ENCODE measurements around the gene TSSK1B.
"Not testable (repeated sequence)": the region's sequence is repeated elsewhere in the genome, so short reads cannot be mapped to it uniquely, and the experiment has no call there.

Gene TSSK1B

GRCh38 chr5:113437111-113437510, 2.3 kb upstream of the TSSK1B start:
- Histone ChIP-seq H3K9ac (ENCODE audit: low read length) (no peak overlapping the region), H3K27ac (ENCODE audit: low read depth, low read length) (no peak overlapping the region), H3K4me1 (ENCODE audit: control insufficient read depth, insufficient read depth, low read length) (no peaks in the 10 kb centered on the region), H3K4me3 (ENCODE audit: low read length) (no peak overlapping the region), H3K27me3 (ENCODE audit: control insufficient read depth, insufficient read depth, low read length) (no peaks in the 10 kb centered on the region), H3K36me3 (ENCODE audit: control insufficient read depth, insufficient read depth, low read length) (no peaks in the 10 kb centered on the region)

GRCh38 chr5:113435575-113435974, 786 bp upstream of the TSSK1B start:
- Histone ChIP-seq H3K9ac (ENCODE audit: low read length) (no peak overlapping the region), H3K27me3 (ENCODE audit: control insufficient read depth, insufficient read depth, low read length) (no peaks in the 10 kb centered on the region), H3K27ac (ENCODE audit: low read depth, low read length) (no peak overlapping the region), H3K4me3 (ENCODE audit: low read length) (no peak overlapping the region), H3K4me1 (ENCODE audit: control insufficient read depth, insufficient read depth, low read length) (no peaks in the 10 kb centered on the region), H3K36me3 (ENCODE audit: control insufficient read depth, insufficient read depth, low read length) (no peaks in the 10 kb centered on the region)

- Histone ChIP-seq H3K4me3 (ENCODE audit: low read length) (no peak overlapping the region), H3K4me1 (ENCODE audit: control insufficient read depth, insufficient read depth, low read length) (no peaks in the 10 kb centered on the region), H3K36me3 (ENCODE audit: control insufficient read depth, insufficient read depth, low read length) (no peaks in the 10 kb centered on the region), H3K27me3 (ENCODE audit: control insufficient read depth, insufficient read depth, low read length) (no peaks in the 10 kb centered on the region), H3K9ac (ENCODE audit: low read length) (no peak overlapping the region), H3K27ac (ENCODE audit: low read depth, low read length) (no peak overlapping the region)
Observed at GRCh38 chr5:113433862-113434612, 752 bp downstream of the TSSK1B start.

- no peak overlapping the region for H3K27ac ChIP-seq (ENCODE audit: low read depth, low read length)
- no peaks in the 10 kb centered on the region for H3K4me1 ChIP-seq (ENCODE audit: control insufficient read depth, insufficient read depth, low read length)
- H3K9ac ChIP-seq (ENCODE audit: low read length): no peak overlapping the region
- no peaks in the 10 kb centered on the region for H3K36me3 ChIP-seq (ENCODE audit: control insufficient read depth, insufficient read depth, low read length)
- H3K4me3 ChIP-seq (ENCODE audit: low read length): no peak overlapping the region
- H3K27me3 ChIP-seq (ENCODE audit: control insufficient read depth, insufficient read depth, low read length): no peaks in the 10 kb centered on the region
Observed at GRCh38 chr5:113433071-113433470, 1.7 kb downstream of the TSSK1B start.

GRCh38 chr5:113427871-113428574, 6.8 kb downstream of the TSSK1B start:
- no peak overlapping the region for H3K4me3 ChIP-seq (ENCODE audit: low read length)
- no peaks in the 10 kb centered on the region for H3K36me3 ChIP-seq (ENCODE audit: control insufficient read depth, insufficient read depth, low read length)
- no peaks in the 10 kb centered on the region for H3K27me3 ChIP-seq (ENCODE audit: control insufficient read depth, insufficient read depth, low read length)
- H3K4me1 ChIP-seq (ENCODE audit: control insufficient read depth, insufficient read depth, low read length): no peaks in the 10 kb centered on the region
- H3K9ac ChIP-seq (ENCODE audit: low read length): no peak overlapping the region
- H3K27ac ChIP-seq (ENCODE audit: low read depth, low read length): no peak overlapping the region

- Histone ChIP-seq H3K4me3 (ENCODE audit: low read length) (no peak overlapping the region), H3K9ac (ENCODE audit: low read length) (no peak overlapping the region), H3K36me3 (ENCODE audit: control insufficient read depth, insufficient read depth, low read length) (no peaks in the 10 kb centered on the region), H3K27me3 (ENCODE audit: control insufficient read depth, insufficient read depth, low read length) (no peaks in the 10 kb centered on the region), H3K4me1 (ENCODE audit: control insufficient read depth, insufficient read depth, low read length) (no peaks in the 10 kb centered on the region), H3K27ac (ENCODE audit: low read depth, low read length) (no peak overlapping the region)
Observed at GRCh38 chr5:113425909-113426308, 8.9 kb downstream of the TSSK1B start.

- Histone ChIP-seq H3K4me3 (ENCODE audit: low read length) (no peak overlapping the region), H3K9ac (ENCODE audit: low read length) (no peak overlapping the region), H3K36me3 (ENCODE audit: control insufficient read depth, insufficient read depth, low read length) (no peaks in the 10 kb centered on the region), H3K27me3 (ENCODE audit: control insufficient read depth, insufficient read depth, low read length) (no peaks in the 10 kb centered on the region), H3K4me1 (ENCODE audit: control insufficient read depth, insufficient read depth, low read length) (no peaks in the 10 kb centered on the region), H3K27ac (ENCODE audit: low read depth, low read length) (no peak overlapping the region)
Observed at GRCh38 chr5:113421693-113422092, 13.1 kb downstream of the TSSK1B start.

- Histone ChIP-seq H3K27me3 (ENCODE audit: control insufficient read depth, insufficient read depth, low read length) (no peaks in the 10 kb centered on the region), H3K36me3 (ENCODE audit: control insufficient read depth, insufficient read depth, low read length) (no peaks in the 10 kb centered on the region), H3K4me1 (ENCODE audit: control insufficient read depth, insufficient read depth, low read length) (no peaks in the 10 kb centered on the region), H3K4me3 (ENCODE audit: low read length) (no peak overlapping the region), H3K27ac (ENCODE audit: low read depth, low read length) (no peak overlapping the region), H3K9ac (ENCODE audit: low read length) (no peak overlapping the region)
Observed at GRCh38 chr5:113405530-113405929, 29.3 kb downstream of the TSSK1B start.

GRCh38 chr5:113404269-113404668, 30.5 kb downstream of the TSSK1B start:
- Histone ChIP-seq H3K9ac (ENCODE audit: low read length) (no peak overlapping the region), H3K27me3 (ENCODE audit: control insufficient read depth, insufficient read depth, low read length) (no peaks in the 10 kb centered on the region), H3K36me3 (ENCODE audit: control insufficient read depth, insufficient read depth, low read length) (no peaks in the 10 kb centered on the region), H3K4me3 (ENCODE audit: low read length) (no peak overlapping the region), H3K27ac (ENCODE audit: low read depth, low read length) (no peak overlapping the region), H3K4me1 (ENCODE audit: control insufficient read depth, insufficient read depth, low read length) (no peaks in the 10 kb centered on the region)

- H3K36me3 ChIP-seq (ENCODE audit: control insufficient read depth, insufficient read depth, low read length); H3K4me3 ChIP-seq (ENCODE audit: low read length); H3K27ac ChIP-seq (ENCODE audit: low read depth, low read length); H3K4me1 ChIP-seq (ENCODE audit: control insufficient read depth, insufficient read depth, low read length); H3K9ac ChIP-seq (ENCODE audit: low read length); H3K27me3 ChIP-seq (ENCODE audit: control insufficient read depth, insufficient read depth, low read length): not testable (repeated sequence)
Observed at GRCh38 chr5:113397986-113398385, 36.8 kb downstream of the TSSK1B start.

GRCh38 chr5:113397046-113397445, 37.7 kb downstream of the TSSK1B start:
- H3K27me3 ChIP-seq (ENCODE audit: control insufficient read depth, insufficient read depth, low read length): no peaks in the 10 kb centered on the region
- H3K4me3 ChIP-seq (ENCODE audit: low read length): no peak overlapping the region
- H3K36me3 ChIP-seq (ENCODE audit: control insufficient read depth, insufficient read depth, low read length): no peaks in the 10 kb centered on the region
- H3K4me1 ChIP-seq (ENCODE audit: control insufficient read depth, insufficient read depth, low read length): no peaks in the 10 kb centered on the region
- no peak overlapping the region for H3K27ac ChIP-seq (ENCODE audit: low read depth, low read length)
- no peak overlapping the region for H3K9ac ChIP-seq (ENCODE audit: low read length)

- H3K9ac ChIP-seq (ENCODE audit: low read length): no peak overlapping the region
- H3K4me3 ChIP-seq (ENCODE audit: low read length): no peak overlapping the region
- H3K27me3 ChIP-seq (ENCODE audit: control insufficient read depth, insufficient read depth, low read length): no peaks in the 10 kb centered on the region
- H3K36me3 ChIP-seq (ENCODE audit: control insufficient read depth, insufficient read depth, low read length): no peaks in the 10 kb centered on the region
- no peaks in the 10 kb centered on the region for H3K4me1 ChIP-seq (ENCODE audit: control insufficient read depth, insufficient read depth, low read length)
- H3K27ac ChIP-seq (ENCODE audit: low read depth, low read length): no peak overlapping the region
Observed at GRCh38 chr5:113394658-113395057, 40.1 kb downstream of the TSSK1B start.

- Histone ChIP-seq H3K27me3 (ENCODE audit: control insufficient read depth, insufficient read depth, low read length) (no peaks in the 10 kb centered on the region), H3K4me3 (ENCODE audit: low read length) (no peak overlapping the region), H3K36me3 (ENCODE audit: control insufficient read depth, insufficient read depth, low read length) (no peaks in the 10 kb centered on the region), H3K27ac (ENCODE audit: low read depth, low read length) (no peak overlapping the region), H3K9ac (ENCODE audit: low read length) (no peak overlapping the region), H3K4me1 (ENCODE audit: control insufficient read depth, insufficient read depth, low read length) (no peaks in the 10 kb centered on the region)
Observed at GRCh38 chr5:113390224-113390623, 44.6 kb downstream of the TSSK1B start.
